ENCODE results near the gene PRKAG2.

Gene PRKAG2

GRCh38 chr7:151900591-151900985 lies 23.7 kb upstream of the PRKAG2 start:
- no peak for DNase-seq

DNA sequence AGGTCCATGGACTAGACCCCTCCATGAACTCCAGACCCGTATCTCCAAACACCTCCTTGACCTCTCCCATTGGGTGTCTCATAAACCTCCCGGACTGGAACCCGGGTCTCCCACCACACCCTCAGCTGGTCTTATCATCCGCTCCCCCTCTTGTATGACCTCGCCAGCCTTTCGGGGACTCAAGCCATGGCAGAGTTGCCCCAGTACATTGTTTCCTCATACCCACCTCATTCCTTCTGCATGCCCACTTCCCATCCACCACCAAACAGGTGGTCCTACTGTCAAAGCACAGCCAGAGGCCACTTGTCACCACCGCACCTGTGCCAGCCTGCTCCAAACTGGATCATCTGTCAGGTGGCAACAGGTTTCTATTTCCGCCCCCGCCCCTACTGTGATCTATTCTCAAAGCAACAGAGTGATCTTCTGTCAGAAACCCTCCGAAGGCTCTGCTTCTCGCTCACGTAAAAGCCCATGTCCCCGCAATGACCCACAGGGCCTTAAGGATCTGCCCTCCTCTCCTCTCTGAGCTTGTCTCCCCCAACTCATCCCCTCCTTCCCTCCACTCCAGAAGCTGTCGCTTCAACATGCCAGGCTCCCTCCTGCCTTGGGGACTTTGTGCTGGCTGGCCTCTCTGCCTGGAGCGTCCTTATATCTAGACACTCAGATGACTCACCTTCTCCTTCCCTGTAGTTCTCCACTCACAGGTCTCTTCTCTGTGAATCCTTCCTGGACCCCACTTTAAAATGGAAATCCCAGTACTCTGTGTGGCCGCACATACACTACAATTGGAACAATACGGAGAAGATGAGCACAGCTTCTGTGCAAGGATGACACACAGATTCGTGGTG lies 22.8 kb upstream of the PRKAG2 start:
- no peak for DNase-seq

DNA sequence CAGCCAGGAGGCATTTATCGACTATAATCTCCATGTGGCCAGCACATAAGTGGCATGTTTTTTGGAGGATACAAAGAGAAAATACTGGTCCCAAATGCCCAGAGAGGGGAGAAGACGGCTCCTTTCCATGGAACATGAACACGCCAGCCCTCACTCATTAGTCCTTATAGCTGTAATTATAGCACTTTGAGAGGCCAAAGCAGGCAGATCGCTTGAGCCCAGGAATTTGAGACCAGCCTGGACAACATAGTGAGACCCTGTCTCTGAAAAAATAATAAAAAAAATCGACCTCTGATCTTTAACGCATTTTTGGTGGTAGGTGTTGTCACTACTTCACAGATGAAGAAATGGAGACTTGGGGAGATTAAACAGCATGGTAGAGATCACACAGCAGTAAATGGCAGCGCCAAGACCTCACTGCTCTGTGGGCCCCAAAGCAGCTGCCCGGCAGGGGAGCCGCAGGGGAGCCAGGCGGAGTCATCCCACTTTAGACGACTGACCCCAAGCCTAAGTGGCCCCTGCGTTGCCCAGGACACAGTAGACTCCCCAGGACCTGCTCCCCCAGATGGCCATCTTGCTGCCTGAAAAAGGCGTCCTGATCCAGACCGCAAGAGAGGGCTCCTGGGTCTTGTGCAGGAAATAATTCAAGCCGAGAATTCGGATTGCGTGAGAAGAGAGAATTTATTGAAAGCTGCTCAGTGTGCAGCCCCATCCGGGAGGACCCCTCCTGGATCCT lies 21.2 kb upstream of the PRKAG2 start:
- DNase-seq: no peak

GRCh38 chr7:151897161-151897731 lies 20.3 kb upstream of the PRKAG2 start:
- DNase-seq: no peak

DNA sequence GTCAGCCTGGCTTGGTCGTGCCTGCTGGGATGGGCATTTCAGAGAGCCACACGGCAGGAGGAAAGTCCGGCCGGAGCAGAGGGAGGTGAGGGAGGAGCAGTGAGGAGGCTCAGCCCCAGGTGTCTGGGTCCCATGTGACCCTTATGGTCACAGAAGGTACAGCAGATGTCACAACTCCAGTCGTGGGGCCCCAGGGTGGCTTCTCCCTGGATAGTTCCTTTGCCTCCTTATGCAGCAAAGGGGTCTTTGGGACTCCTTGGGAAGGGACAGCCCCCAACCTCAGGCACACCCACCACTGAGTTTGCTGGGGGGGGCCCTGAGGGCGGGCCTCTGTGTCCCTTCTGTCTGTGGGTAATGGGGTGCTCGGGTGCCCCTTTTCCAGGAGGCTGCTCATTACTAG lies 19.6 kb upstream of the PRKAG2 start:
- no peak for DNase-seq

- no peak for DNase-seq
Measured at GRCh38 chr7:151896086-151896485, 19.2 kb upstream of the PRKAG2 start.

GRCh38 chr7:151895631-151896031 lies 18.7 kb upstream of the PRKAG2 start:
- no peak for DNase-seq

DNA sequence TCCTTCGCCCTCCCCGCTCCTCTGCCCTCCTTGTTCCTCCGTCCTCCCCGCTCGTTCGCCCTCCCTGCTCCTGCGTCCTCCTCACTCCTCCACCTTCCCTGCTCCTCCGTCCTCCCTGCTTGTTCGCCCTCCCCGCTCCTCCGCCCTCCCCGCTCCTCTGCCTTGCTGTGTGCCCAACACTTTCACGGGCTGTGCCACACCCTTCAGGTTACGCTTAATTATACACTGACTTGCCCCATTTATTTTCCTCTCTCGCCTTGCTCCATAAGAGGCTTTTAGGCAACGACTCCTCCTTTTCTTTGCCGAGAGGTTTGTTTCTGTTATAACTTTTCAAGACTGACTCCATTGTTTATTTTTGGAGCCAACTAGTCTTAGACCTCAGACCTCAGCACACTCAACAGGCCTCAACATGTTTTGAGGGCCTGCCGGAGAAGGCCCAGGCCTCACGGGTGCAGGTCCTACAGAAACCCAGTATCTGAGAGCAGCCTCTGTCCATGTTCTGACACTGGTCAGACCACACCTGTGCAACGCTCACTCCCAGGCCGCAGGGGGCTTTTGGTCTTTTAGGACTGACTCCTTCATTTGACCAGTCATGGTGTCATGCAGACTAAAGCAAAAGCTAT lies 18.2 kb upstream of the PRKAG2 start:
- DNase-seq: no peak

DNA sequence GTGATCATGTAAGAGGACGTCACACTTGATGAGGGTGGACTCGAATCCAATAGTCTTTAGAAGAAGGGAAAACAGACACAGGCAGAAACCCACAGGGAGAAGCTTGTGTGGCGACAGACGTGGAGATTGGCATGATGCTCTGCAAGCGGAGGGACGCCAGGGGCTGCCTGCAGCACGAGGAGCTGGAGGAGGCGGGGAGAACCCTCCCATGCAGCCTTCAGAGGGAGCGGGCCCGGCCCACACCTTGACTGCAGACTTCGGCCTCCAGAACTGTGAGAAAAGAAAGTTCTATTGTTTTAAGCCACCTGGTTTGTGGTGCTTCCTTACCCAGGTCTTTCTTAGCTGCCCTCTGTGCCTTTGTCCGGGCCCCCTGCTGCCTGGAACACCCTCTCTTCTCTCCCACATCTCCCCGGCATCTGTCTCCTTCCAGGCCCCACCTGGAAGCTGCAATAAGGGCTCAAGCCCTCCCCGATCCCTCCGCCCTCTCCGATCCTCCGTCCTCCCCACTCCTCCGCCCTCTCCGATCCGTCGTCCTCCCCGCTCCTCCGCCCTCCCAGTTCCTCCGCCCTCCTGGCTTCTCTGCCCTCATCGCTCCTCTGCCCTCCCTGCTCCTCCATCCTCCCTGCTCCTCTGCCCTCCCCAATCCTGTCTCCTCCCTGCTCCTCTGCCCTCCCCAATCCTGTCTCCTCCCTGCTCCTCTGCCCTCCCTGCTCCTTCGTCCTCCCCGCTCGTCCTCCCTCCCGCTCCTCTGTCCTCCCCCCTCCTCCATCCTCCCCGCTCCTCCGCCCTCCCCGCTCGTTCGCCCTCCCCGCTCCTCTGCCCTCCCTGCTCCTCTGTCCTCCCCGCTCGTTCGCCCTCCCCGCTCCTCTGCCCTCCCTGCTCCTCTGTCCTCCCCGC lies 17.4 kb upstream of the PRKAG2 start:
- DNase-seq: no peak

GRCh38 chr7:151893405-151893923 lies 16.5 kb upstream of the PRKAG2 start:
- no peak for DNase-seq

DNA sequence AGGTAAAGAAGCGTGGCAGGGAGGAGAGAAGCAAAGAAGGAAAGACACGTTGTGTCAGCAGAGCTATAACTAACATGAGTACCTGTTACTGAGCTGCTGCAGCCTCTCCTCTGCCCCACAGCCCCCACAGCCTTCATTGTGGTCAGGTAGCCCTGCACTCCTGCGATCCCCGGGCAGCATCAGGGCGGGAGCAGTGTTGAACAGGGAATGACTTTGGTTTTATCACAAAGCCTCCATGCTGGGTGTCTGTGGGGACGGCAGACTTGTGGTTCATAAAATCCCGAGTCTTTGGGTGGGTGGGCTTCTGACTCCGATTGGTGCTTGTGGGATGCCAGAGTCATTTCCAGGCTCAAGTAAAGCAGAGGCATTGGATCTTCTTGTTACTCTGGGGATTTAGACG lies 14.8 kb upstream of the PRKAG2 start:
- DNase-seq: no peak

GRCh38 chr7:151891182-151891581 lies 14.3 kb upstream of the PRKAG2 start:
- no peak for DNase-seq

- DNase-seq: no peak
Measured at GRCh38 chr7:151890355-151891004, 13.6 kb upstream of the PRKAG2 start.

- DNase-seq: no peak
Measured at GRCh38 chr7:151889406-151890354, 12.8 kb upstream of the PRKAG2 start.

DNA sequence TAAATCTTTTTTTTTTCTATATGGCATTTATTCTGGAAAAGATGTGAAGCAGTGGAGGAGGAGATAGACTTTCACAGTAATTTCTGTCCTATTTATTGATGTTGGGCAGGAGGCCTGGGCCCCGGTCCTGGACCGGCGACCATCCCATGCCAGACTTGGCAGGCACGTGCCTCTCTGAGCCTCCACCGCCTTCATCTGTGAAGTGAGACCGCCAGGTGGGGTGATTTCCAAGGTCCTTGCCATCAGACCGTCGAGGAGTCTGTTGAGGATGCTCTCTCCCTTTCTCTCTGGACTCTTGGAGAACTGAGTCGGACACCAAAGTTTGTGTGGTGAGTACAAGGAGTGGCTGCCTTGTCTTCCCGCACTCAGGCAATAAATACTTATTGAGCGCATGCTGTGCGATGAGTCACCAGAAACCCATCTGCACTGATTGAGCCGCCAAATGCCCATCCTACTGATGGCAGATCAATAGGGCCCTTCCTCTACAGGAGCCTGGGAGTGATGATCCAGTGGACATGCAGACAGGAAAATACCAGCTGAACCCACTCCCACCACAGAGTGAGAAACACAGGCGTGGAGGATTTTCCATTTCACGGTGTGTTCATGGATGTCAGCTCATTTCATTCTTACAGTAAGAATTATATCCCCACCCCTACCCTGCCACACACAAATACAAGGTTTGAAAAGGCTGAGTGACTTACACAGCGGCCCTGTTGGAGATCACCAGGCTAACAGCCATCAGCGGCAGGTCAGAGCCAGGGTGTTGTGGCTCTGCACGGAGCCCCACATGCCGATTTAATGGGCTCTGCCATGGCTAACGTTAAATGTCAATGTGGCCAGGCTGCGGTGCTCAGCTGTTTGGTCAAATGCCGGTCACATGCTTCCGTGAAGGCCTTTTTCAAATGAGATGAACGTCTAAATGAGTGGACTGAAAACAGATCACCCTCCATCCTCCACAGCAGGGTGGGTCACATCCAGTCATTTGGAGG lies 11.5 kb upstream of the PRKAG2 start:
- no peak for DNase-seq

DNA sequence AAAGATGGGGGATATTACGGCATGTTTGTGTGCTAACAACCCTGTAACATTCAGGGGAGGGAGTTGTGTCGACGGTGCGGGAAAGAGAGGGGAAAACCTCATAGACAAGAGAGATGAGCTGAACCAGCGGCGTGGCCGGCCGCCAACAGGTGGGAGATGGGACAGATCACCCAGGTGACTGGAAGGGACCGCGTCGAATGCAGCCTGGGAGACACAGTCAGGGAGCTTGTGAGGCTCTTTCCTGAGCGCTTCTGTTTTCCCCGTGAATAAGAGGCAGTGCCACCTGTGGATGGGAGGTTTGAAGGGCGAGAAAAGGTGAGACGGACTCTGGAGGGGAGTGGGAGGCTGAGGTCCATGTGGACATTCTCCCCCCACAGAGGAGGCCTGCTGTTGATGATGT lies 9.9 kb upstream of the PRKAG2 start:
- DNase-seq: no peak

- DNase-seq: no peak
Measured at GRCh38 chr7:151885202-151885580, 8.3 kb upstream of the PRKAG2 start.

GRCh38 chr7:151884312-151885201 lies 7.6 kb upstream of the PRKAG2 start:
- DNase-seq: no peak

Data from right forelimb (tissue), 1 donor.